HepG2 (cell line): ENCODE measurements around the gene MBD3L3. TPM values are rescaled to one million over a fixed set of nuclear protein-coding genes. Genes with fewer than 3 reads are reported as not detected.

Source experiments
- CHCHD3 ChIP-seq: sonication (generic); formaldehyde crosslinking; IDR thresholded peaks from 2 replicates; pipeline ENCODE4 v1.8.0; 2022; ENCODE audit warnings: mild to moderate bottlenecking, missing genetic modification reagents, moderate library complexity
- FOXK1 ChIP-seq: sonication (generic); formaldehyde crosslinking; IDR thresholded peaks from 2 replicates; pipeline ENCODE4 v1.4.0; 2020; ENCODE audit warnings: low read depth, missing genetic modification reagents, borderline replicate concordance
- MED8 ChIP-seq: sonication (generic); formaldehyde crosslinking; IDR thresholded peaks from 2 replicates; pipeline ENCODE4 v1.8.1; 2023; ENCODE audit warnings: mild to moderate bottlenecking, missing genetic modification reagents; ENCODE audit not compliant: insufficient replicate concordance
- MIER3 ChIP-seq: IDR thresholded peaks from 2 replicates; pipeline ENCODE4 v1.6.1; 2016; ENCODE audit warnings: missing compliant biosample characterization, borderline replicate concordance
- MTA3 ChIP-seq: sonication (generic); formaldehyde crosslinking; IDR thresholded peaks from 2 replicates; pipeline ENCODE4 v1.4.0; 2020; ENCODE audit warnings: missing genetic modification reagents
- MYC ChIP-seq: sonication (generic); formaldehyde crosslinking; IDR thresholded peaks from 2 replicates; pipeline ENCODE4 v1.9.0; 2021; ENCODE audit warnings: missing genetic modification reagents, borderline replicate concordance
- NCOA1 ChIP-seq: sonication (generic); formaldehyde crosslinking; IDR thresholded peaks from 2 replicates; pipeline ENCODE4 v1.9.0; 2021; ENCODE audit warnings: missing genetic modification reagents
- PBX2 ChIP-seq: IDR thresholded peaks from 2 replicates; pipeline ENCODE4 v1.6.1; 2016; ENCODE audit warnings: control low read depth
- POLR2AphosphoS5 ChIP-seq: IDR thresholded peaks from 2 replicates; pipeline ENCODE4 v1.6.1; 2012; ENCODE audit warnings: low read depth, low read length
- SAP130 ChIP-seq: IDR thresholded peaks from 2 replicates; pipeline ENCODE4 v1.6.1; 2016; ENCODE audit warnings: low read depth
- SCMH1 ChIP-seq: sonication (generic); formaldehyde crosslinking; IDR thresholded peaks from 2 replicates; pipeline ENCODE4 v1.9.0; 2021; ENCODE audit warnings: missing genetic modification reagents, mild to moderate bottlenecking, borderline replicate concordance
- SMAD9 ChIP-seq: sonication (generic); formaldehyde crosslinking; IDR thresholded peaks from 2 replicates; pipeline ENCODE4 v1.5.1; 2020; ENCODE audit warnings: mild to moderate bottlenecking, missing genetic modification reagents
- SMYD3 ChIP-seq: sonication (generic); formaldehyde crosslinking; IDR thresholded peaks from 2 replicates; pipeline ENCODE4 v1.8.1; 2023; ENCODE audit warnings: mild to moderate bottlenecking, missing genetic modification reagents
- THAP7 ChIP-seq: sonication (generic); formaldehyde crosslinking; IDR thresholded peaks from 2 replicates; pipeline ENCODE4 v1.8.1; 2023; ENCODE audit warnings: mild to moderate bottlenecking, missing genetic modification reagents
- ZBTB7A ChIP-seq: sonication (generic); formaldehyde crosslinking; IDR thresholded peaks from 2 replicates; pipeline ENCODE4 v1.8.0; 2022; ENCODE audit warnings: mild to moderate bottlenecking, missing genetic modification reagents
- ZFP36L2 ChIP-seq: sonication (generic); formaldehyde crosslinking; IDR thresholded peaks from 2 replicates; pipeline ENCODE4 v1.4.0; 2020; ENCODE audit warnings: missing genetic modification reagents
- ZNF891 ChIP-seq: sonication (generic); formaldehyde crosslinking; IDR thresholded peaks from 2 replicates; pipeline ENCODE4 v1.5.0; 2020; ENCODE audit warnings: mild to moderate bottlenecking, missing genetic modification reagents
- polyA plus RNA-seq, 8 experiments: library from polyadenylated mRNA; depleted of rRNA in 3 of 8; stranded (reverse) in 7 of 8; unstranded in 1 of 8; fragments of >200 nt; fragmentation: Illumina TruSeq in 4 of 8; extraction: Trizol in 4 of 8; gene quantifications; 2 replicates each; pipeline versions ENCODE4 v1.2.1 to v1.2.3, GENCODE V29; 2011 to 2016; ENCODE audit warnings: low read depth in 4 of 8, missing spikeins in 1 of 8, mixed read lengths in 1 of 8; ENCODE audit not compliant: insufficient read depth in 1 of 8
- total RNA-seq, 5 experiments: library from RNA; depleted of rRNA; stranded (reverse); fragments of >200 nt; fragmentation: Illumina TruSeq; extraction: Trizol; gene quantifications; 2 replicates each; pipeline ENCODE4 v1.2.3, GENCODE V29; 2016; ENCODE audit warnings: low read depth in 1 of 5
- TF ChIP-seq, protein P1 (sequence below): sonication (generic); formaldehyde crosslinking; IDR thresholded peaks from 2 replicates; pipeline ENCODE4 v1.5.0; 2020; ENCODE audit warnings: missing genetic modification reagents
- TF ChIP-seq, protein P2 (sequence below): sonication (generic); formaldehyde crosslinking; IDR thresholded peaks from 2 replicates; pipeline ENCODE4 v1.4.0; 2020; ENCODE audit warnings: mild to moderate bottlenecking, missing genetic modification reagents
- TF ChIP-seq, protein P3 (sequence below): sonication (generic); formaldehyde crosslinking; IDR thresholded peaks from 2 replicates; pipeline ENCODE4 v1.4.0; 2020; ENCODE audit warnings: missing genetic modification reagents
- TF ChIP-seq, protein P4 (sequence below): sonication (generic); formaldehyde crosslinking; IDR thresholded peaks from 2 replicates; pipeline ENCODE4 v1.4.0; 2020; ENCODE audit warnings: mild to moderate bottlenecking, missing genetic modification reagents

The MBD3L3 gene
- total and polyA plus RNA-seq, 2 of the 13 experiments (the other 11 are each of a cell fraction or from before 2014, with no cell fraction given) = not detected

GRCh38 chr19:7098701-7099596 is 40.5 kb upstream of the MBD3L3 start (continued):
- TF ChIP-seq, protein P1, sequence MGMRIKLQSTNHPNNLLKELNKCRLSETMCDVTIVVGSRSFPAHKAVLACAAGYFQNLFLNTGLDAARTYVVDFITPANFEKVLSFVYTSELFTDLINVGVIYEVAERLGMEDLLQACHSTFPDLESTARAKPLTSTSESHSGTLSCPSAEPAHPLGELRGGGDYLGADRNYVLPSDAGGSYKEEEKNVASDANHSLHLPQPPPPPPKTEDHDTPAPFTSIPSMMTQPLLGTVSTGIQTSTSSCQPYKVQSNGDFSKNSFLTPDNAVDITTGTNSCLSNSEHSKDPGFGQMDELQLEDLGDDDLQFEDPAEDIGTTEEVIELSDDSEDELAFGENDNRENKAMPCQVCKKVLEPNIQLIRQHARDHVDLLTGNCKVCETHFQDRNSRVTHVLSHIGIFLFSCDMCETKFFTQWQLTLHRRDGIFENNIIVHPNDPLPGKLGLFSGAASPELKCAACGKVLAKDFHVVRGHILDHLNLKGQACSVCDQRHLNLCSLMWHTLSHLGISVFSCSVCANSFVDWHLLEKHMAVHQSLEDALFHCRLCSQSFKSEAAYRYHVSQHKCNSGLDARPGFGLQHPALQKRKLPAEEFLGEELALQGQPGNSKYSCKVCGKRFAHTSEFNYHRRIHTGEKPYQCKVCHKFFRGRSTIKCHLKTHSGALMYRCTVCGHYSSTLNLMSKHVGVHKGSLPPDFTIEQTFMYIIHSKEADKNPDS (CRISPR knock-in tag) = no peak
- TF ChIP-seq, protein P2, sequence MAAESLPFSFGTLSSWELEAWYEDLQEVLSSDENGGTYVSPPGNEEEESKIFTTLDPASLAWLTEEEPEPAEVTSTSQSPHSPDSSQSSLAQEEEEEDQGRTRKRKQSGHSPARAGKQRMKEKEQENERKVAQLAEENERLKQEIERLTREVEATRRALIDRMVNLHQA = no peak
- TF ChIP-seq MED8 (CRISPR knock-in tag) (peak; percentile 62), POLR2AphosphoS5 (peak; percentile 90), ZNF891 (no peak; the same call in 1 of the 2 replicates), SMYD3 (no peak), NCOA1 (CRISPR knock-in tag) (no peak), MTA3 (CRISPR knock-in tag) (no peak), SMAD9 (CRISPR knock-in tag) (no peak), THAP7 (CRISPR knock-in tag) (no peak), ZFP36L2 (no peak), PBX2 (CRISPR knock-in tag) (no peak), ZBTB7A (CRISPR knock-in tag) (0 out of 2 replicates have a peak, but pooled peaks have one; percentile 31), SAP130 (CRISPR knock-in tag) (peak; percentile 44), SCMH1 (CRISPR knock-in tag) (no peak), MYC (CRISPR knock-in tag) (peak; percentile 24; the same call in 1 of the 2 replicates), MIER3 (no peak), FOXK1 (0 out of 2 replicates have a peak, but pooled peaks have one; percentile 9), CHCHD3 (CRISPR knock-in tag) (no peak)
- TF ChIP-seq, protein P3, sequence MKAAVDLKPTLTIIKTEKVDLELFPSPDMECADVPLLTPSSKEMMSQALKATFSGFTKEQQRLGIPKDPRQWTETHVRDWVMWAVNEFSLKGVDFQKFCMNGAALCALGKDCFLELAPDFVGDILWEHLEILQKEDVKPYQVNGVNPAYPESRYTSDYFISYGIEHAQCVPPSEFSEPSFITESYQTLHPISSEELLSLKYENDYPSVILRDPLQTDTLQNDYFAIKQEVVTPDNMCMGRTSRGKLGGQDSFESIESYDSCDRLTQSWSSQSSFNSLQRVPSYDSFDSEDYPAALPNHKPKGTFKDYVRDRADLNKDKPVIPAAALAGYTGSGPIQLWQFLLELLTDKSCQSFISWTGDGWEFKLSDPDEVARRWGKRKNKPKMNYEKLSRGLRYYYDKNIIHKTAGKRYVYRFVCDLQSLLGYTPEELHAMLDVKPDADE (CRISPR knock-in tag) = no peak
- TF ChIP-seq, protein P4, sequence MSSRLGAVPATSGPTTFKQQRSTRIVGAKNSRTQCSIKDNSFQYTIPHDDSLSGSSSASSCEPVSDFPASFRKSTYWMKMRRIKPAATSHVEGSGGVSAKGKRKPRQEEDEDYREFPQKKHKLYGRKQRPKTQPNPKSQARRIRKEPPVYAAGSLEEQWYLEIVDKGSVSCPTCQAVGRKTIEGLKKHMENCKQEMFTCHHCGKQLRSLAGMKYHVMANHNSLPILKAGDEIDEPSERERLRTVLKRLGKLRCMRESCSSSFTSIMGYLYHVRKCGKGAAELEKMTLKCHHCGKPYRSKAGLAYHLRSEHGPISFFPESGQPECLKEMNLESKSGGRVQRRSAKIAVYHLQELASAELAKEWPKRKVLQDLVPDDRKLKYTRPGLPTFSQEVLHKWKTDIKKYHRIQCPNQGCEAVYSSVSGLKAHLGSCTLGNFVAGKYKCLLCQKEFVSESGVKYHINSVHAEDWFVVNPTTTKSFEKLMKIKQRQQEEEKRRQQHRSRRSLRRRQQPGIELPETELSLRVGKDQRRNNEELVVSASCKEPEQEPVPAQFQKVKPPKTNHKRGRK = 0 out of 2 replicates have a peak, but pooled peaks have one; percentile 39
